CD4-positive, CD25-positive, alpha-beta regulatory T cell (primary cell): ENCODE data around the gene KIAA1328. TPM values are rescaled to one million over a fixed set of nuclear protein-coding genes. Genes with fewer than 3 reads are reported as not detected.

Source experiments
- ATAC-seq, 2 donors: fragments of 150-1000 bp; cut with Tn5 transposase; one replicate each; pipeline ENCODE4 v1.10.0; 2021; ENCODE audit warnings: low read depth in 2 of 2, moderate number of reproducible peaks in 2 of 2, moderate library complexity in 1 of 2
- DNase-seq, 3 donors: peaks; one replicate each; pipeline versions ENCODE4 v3.0.0 to v3.0.0-alpha.2; 2012 to 2022; ENCODE audit warnings: mixed read lengths in 1 of 3
- H3K27ac ChIP-seq: one replicate; pipeline ENCODE4 v1.7.0; 2013; ENCODE audit warnings: mild to moderate bottlenecking, low read length; ENCODE audit not compliant: insufficient read depth, poor library complexity, severe bottlenecking
- H3K27me3 ChIP-seq: one replicate; pipeline ENCODE4 v1.7.0; 2013; ENCODE audit warnings: low read length; ENCODE audit not compliant: control insufficient read depth, insufficient read depth
- H3K36me3 ChIP-seq: one replicate; pipeline ENCODE4 v1.7.0; 2013; ENCODE audit warnings: mild to moderate bottlenecking, low read length, moderate library complexity; ENCODE audit not compliant: control insufficient read depth, insufficient read depth
- H3K4me1 ChIP-seq: 2 replicates; pipeline ENCODE4 v1.7.0; 2013; ENCODE audit warnings: mild to moderate bottlenecking, low read length; ENCODE audit not compliant: insufficient read depth, control insufficient read depth, poor library complexity, severe bottlenecking
- H3K4me3 ChIP-seq: one replicate; pipeline ENCODE4 v1.7.0; 2013; ENCODE audit warnings: low read depth, mild to moderate bottlenecking, low read length, moderate library complexity
- H3K9me3 ChIP-seq, 2 experiments: 1 replicate in 1 of 2; 2 replicates in 1 of 2; pipeline ENCODE4 v1.7.0; 2013; ENCODE audit warnings: low read length in 2 of 2, mild to moderate bottlenecking in 1 of 2, moderate library complexity in 1 of 2; ENCODE audit not compliant: control insufficient read depth in 2 of 2
- H3K27ac Mint-ChIP-seq, 3 donors: one replicate each; pipeline ENCODE4 v1.8.0; 2020 to 2022; ENCODE audit warnings: mild to moderate bottlenecking in 3 of 3, mixed read lengths in 3 of 3, moderate library complexity in 2 of 3
- H3K27me3 Mint-ChIP-seq: one replicate; pipeline ENCODE4 v1.8.0; 2022; ENCODE audit warnings: mild to moderate bottlenecking, mixed read lengths
- H3K36me3 Mint-ChIP-seq: one replicate; pipeline ENCODE4 v1.8.0; 2020; ENCODE audit warnings: mixed read lengths
- H3K4me1 Mint-ChIP-seq, 4 donors: one replicate each; pipeline ENCODE4 v1.8.0; 2020 to 2022; ENCODE audit warnings: mixed read lengths in 4 of 4, mild to moderate bottlenecking in 1 of 4
- H3K4me3 Mint-ChIP-seq, 4 donors: one replicate each; pipeline ENCODE4 v1.8.0; 2020 to 2022; ENCODE audit warnings: mild to moderate bottlenecking in 4 of 4, mixed read lengths in 4 of 4, moderate library complexity in 3 of 4
- H3K9me3 Mint-ChIP-seq, 7 donors: one replicate each; pipeline ENCODE4 v1.8.0; 2020 to 2022; ENCODE audit warnings: mixed read lengths in 7 of 7, mild to moderate bottlenecking in 3 of 7, moderate library complexity in 2 of 7
- polyA plus RNA-seq, 4 donors: library from polyadenylated mRNA; unstranded; fragments of 300-500 nt; fragmentation: Illumina TruSeq; gene quantifications; one replicate each; pipeline ENCODE4 v1.2.3, GENCODE V29; 2021
- total RNA-seq: library from RNA; stranded (reverse); gene quantifications from one replicate; pipeline ENCODE4 v1.2.3, GENCODE V29; 2022

KIAA1328 gene
- total and polyA plus RNA-seq, 5 donors from 2014 or later = 7.9 to 15.4 (median 8.5) TPM

GRCh38 chr18:37248281-37248680, 419.4 kb downstream of the KIAA1328 start:
- H3K36me3 ChIP-seq = no peaks in the 10 kb centered on the region
- Mint-ChIP-seq H3K4me3 (no peak overlapping the region), H3K36me3 (no peaks in the 10 kb centered on the region)

GRCh38 chr18:37249171-37249886, 420.4 kb downstream of the KIAA1328 start:
- H3K27me3 Mint-ChIP-seq = peaks cover 38% of the 10 kb centered on the region
- Histone ChIP-seq H3K36me3 (no peaks in the 10 kb centered on the region), H3K9me3 (no peaks in the 10 kb centered on the region), H3K4me3 (no peak overlapping the region), H3K27ac (no peak overlapping the region), H3K27me3 (peaks cover 7% of the 10 kb centered on the region), H3K4me1 (no peaks in the 10 kb centered on the region)
- no peaks in the 10 kb centered on the region for H3K36me3 Mint-ChIP-seq
- no peak overlapping the region for H3K27ac Mint-ChIP-seq
- DNase-seq = no peak
- H3K4me3 Mint-ChIP-seq = no peak overlapping the region
- peaks cover 0 to 3% (median 0%) of the 10 kb centered on the region in 7 donors for H3K9me3 Mint-ChIP-seq
- ATAC-seq = no peak
- H3K4me1 Mint-ChIP-seq = no peaks in the 10 kb centered on the region

More at GRCh38 chr18:37248281-37248680, 419.4 kb downstream of the KIAA1328 start:
- Histone ChIP-seq H3K27ac (no peak overlapping the region), H3K9me3 (no peaks in the 10 kb centered on the region), H3K4me3 (no peak overlapping the region), H3K27me3 (peaks cover 7% of the 10 kb centered on the region), H3K4me1 (no peaks in the 10 kb centered on the region)
- peaks cover 0 to 4% (median 0%) of the 10 kb centered on the region in 4 donors for H3K4me1 Mint-ChIP-seq
- DNase-seq = no peak
- H3K27me3 Mint-ChIP-seq = peaks cover 45% of the 10 kb centered on the region
- H3K9me3 Mint-ChIP-seq = peaks cover 0 to 6% (median 2%) of the 10 kb centered on the region in 7 donors
- ATAC-seq = no peak
- H3K27ac Mint-ChIP-seq = no peak overlapping the region

GRCh38 chr18:37249895-37250618, 421.1 kb downstream of the KIAA1328 start:
- Mint-ChIP-seq H3K4me1 (peaks cover 0 to 6% (median 4%) of the 10 kb centered on the region in 4 donors), H3K27ac (no peak overlapping the region), H3K9me3 (peaks cover 0 to 3% (median 0%) of the 10 kb centered on the region in 7 donors), H3K4me3 (no peak overlapping the region), H3K27me3 (peaks cover 37% of the 10 kb centered on the region), H3K36me3 (no peaks in the 10 kb centered on the region)
- Histone ChIP-seq H3K36me3 (no peaks in the 10 kb centered on the region), H3K27ac (no peak overlapping the region), H3K27me3 (peaks cover 3% of the 10 kb centered on the region), H3K4me3 (no peak overlapping the region), H3K4me1 (no peaks in the 10 kb centered on the region), H3K9me3 (no peaks in the 10 kb centered on the region)
- DNase-seq (no peak), ATAC-seq (no peak)

GRCh38 chr18:37251679-37252078, 422.8 kb downstream of the KIAA1328 start:
- H3K27me3 Mint-ChIP-seq = peaks cover 41% of the 10 kb centered on the region
- H3K4me3 Mint-ChIP-seq = no peak overlapping the region

GRCh38 chr18:37252342-37252741, 423.4 kb downstream of the KIAA1328 start:
- peaks cover 45% of the 10 kb centered on the region for H3K27me3 Mint-ChIP-seq
- Histone ChIP-seq H3K36me3 (no peaks in the 10 kb centered on the region), H3K4me3 (no peak overlapping the region), H3K27me3 (no peaks in the 10 kb centered on the region), H3K4me1 (no peaks in the 10 kb centered on the region), H3K27ac (no peak overlapping the region), H3K9me3 (no peaks in the 10 kb centered on the region)
- DNase-seq (no peak), ATAC-seq (no peak)
- peaks cover 0 to 8% (median 4%) of the 10 kb centered on the region in 4 donors for H3K4me1 Mint-ChIP-seq
- peaks cover 0 to 2% (median 0%) of the 10 kb centered on the region in 7 donors for H3K9me3 Mint-ChIP-seq
- H3K36me3 Mint-ChIP-seq = no peaks in the 10 kb centered on the region
- peak overlapping the region in 1 of 4 donors; percentile 38 for H3K4me3 Mint-ChIP-seq
- no peak overlapping the region for H3K27ac Mint-ChIP-seq

More at GRCh38 chr18:37251679-37252078, 422.8 kb downstream of the KIAA1328 start:
- Histone ChIP-seq H3K9me3 (no peaks in the 10 kb centered on the region), H3K4me1 (no peaks in the 10 kb centered on the region), H3K27me3 (no peaks in the 10 kb centered on the region), H3K36me3 (no peaks in the 10 kb centered on the region), H3K27ac (no peak overlapping the region), H3K4me3 (no peak overlapping the region)
- Mint-ChIP-seq H3K27ac (peak overlapping the region in 1 of 3 donors; percentile 10), H3K4me1 (peaks cover 0 to 8% (median 4%) of the 10 kb centered on the region in 4 donors), H3K36me3 (no peaks in the 10 kb centered on the region), H3K9me3 (peaks cover 0 to 4% (median 0%) of the 10 kb centered on the region in 7 donors)
- DNase-seq (no peak), ATAC-seq (no peak)

GRCh38 chr18:37252854-37253393, 424.0 kb downstream of the KIAA1328 start:
- Histone ChIP-seq H3K9me3 (no peaks in the 10 kb centered on the region), H3K27ac (no peak overlapping the region), H3K27me3 (no peaks in the 10 kb centered on the region), H3K4me3 (no peak overlapping the region), H3K36me3 (no peaks in the 10 kb centered on the region), H3K4me1 (no peaks in the 10 kb centered on the region)
- Mint-ChIP-seq H3K9me3 (peaks cover 0 to 2% (median 0%) of the 10 kb centered on the region in 7 donors), H3K4me1 (peaks cover 0 to 8% (median 4%) of the 10 kb centered on the region in 4 donors), H3K27me3 (peaks cover 51% of the 10 kb centered on the region), H3K4me3 (peak overlapping the region in 1 of 4 donors; percentile 38), H3K27ac (no peak overlapping the region), H3K36me3 (no peaks in the 10 kb centered on the region)
- no peak for DNase-seq
- ATAC-seq = no peak

GRCh38 chr18:37253394-37254235, 424.7 kb downstream of the KIAA1328 start:
- Histone ChIP-seq H3K4me1 (no peaks in the 10 kb centered on the region), H3K9me3 (no peaks in the 10 kb centered on the region), H3K27ac (no peak overlapping the region), H3K36me3 (no peaks in the 10 kb centered on the region), H3K27me3 (no peaks in the 10 kb centered on the region), H3K4me3 (no peak overlapping the region)
- Mint-ChIP-seq H3K27ac (no peak overlapping the region), H3K4me1 (peaks cover 0 to 8% (median 4%) of the 10 kb centered on the region in 4 donors), H3K9me3 (peaks cover 0 to 2% (median 0%) of the 10 kb centered on the region in 7 donors), H3K36me3 (no peaks in the 10 kb centered on the region), H3K27me3 (peaks cover 56% of the 10 kb centered on the region), H3K4me3 (no peak overlapping the region)
- no peak for ATAC-seq
- DNase-seq = no peak
